ENCODE measurements around the gene MAPKAP1.

GRCh38 chr9:125468646-125469045, 238.4 kb downstream of the MAPKAP1 start:
- TF ChIP-seq, protein P1, sequence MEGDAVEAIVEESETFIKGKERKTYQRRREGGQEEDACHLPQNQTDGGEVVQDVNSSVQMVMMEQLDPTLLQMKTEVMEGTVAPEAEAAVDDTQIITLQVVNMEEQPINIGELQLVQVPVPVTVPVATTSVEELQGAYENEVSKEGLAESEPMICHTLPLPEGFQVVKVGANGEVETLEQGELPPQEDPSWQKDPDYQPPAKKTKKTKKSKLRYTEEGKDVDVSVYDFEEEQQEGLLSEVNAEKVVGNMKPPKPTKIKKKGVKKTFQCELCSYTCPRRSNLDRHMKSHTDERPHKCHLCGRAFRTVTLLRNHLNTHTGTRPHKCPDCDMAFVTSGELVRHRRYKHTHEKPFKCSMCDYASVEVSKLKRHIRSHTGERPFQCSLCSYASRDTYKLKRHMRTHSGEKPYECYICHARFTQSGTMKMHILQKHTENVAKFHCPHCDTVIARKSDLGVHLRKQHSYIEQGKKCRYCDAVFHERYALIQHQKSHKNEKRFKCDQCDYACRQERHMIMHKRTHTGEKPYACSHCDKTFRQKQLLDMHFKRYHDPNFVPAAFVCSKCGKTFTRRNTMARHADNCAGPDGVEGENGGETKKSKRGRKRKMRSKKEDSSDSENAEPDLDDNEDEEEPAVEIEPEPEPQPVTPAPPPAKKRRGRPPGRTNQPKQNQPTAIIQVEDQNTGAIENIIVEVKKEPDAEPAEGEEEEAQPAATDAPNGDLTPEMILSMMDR (IDR thresholded peaks at IDR 0.05): no peak
- TF ChIP-seq POLR2A (IDR thresholded peaks at IDR 0.05) (no peak), EP300 (IDR thresholded peaks at IDR 0.05) (no peak)

Data from stomach (tissue), 4 donors.